OCI-LY1 (cell line): ENCODE results near the gene G2E3.

Experiments used
- EZH2 ChIP-seq: fragments of 200-600 bp; sonication (generic), shearing (Covaris generic); IDR thresholded peaks from 2 replicates; pipeline ENCODE4 v1.8.0; 2017; ENCODE audit warnings: borderline replicate concordance, mixed run types, mild to moderate bottlenecking, antibody characterized with exemption, low read length, moderate library complexity, mixed read lengths
- TF ChIP-seq, protein P1 (sequence below): fragments of 200-600 bp; sonication (generic), shearing (Covaris generic); IDR thresholded peaks from 2 replicates; pipeline ENCODE4 v1.5.1; 2017; ENCODE audit warnings: mild to moderate bottlenecking, antibody characterized with exemption, low read length, moderate library complexity, mixed read lengths

DNA sequence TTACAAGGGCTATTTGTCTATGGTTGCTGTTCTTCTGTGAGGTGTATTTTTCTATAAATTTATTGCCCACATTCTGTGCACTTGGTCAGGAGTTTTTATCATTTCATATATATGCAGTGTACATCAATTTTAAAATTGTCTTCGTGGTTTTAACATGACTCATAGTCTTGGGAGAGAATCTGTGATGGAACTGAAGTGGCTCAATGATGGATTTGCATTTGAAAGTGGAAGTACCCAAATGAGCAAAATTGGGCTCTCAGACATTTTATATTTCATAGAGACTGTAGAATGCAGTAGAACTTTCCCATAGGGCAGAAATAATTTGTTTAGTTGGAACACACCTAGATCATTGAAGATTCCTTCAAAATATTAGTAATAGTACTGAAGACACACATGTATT is 61.2 kb downstream of the G2E3 start:
- TF ChIP-seq, protein P1, sequence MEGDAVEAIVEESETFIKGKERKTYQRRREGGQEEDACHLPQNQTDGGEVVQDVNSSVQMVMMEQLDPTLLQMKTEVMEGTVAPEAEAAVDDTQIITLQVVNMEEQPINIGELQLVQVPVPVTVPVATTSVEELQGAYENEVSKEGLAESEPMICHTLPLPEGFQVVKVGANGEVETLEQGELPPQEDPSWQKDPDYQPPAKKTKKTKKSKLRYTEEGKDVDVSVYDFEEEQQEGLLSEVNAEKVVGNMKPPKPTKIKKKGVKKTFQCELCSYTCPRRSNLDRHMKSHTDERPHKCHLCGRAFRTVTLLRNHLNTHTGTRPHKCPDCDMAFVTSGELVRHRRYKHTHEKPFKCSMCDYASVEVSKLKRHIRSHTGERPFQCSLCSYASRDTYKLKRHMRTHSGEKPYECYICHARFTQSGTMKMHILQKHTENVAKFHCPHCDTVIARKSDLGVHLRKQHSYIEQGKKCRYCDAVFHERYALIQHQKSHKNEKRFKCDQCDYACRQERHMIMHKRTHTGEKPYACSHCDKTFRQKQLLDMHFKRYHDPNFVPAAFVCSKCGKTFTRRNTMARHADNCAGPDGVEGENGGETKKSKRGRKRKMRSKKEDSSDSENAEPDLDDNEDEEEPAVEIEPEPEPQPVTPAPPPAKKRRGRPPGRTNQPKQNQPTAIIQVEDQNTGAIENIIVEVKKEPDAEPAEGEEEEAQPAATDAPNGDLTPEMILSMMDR = no peak
- TF ChIP-seq EZH2 = no peak
